ENCODE results near the gene CNTNAP2. TPM values are rescaled to one million over a fixed set of nuclear protein-coding genes. Genes with fewer than 3 reads are reported as not detected.

CNTNAP2 gene
- total RNA-seq, 1 donor from 2014 or later, result 5.4 TPM

DNA sequence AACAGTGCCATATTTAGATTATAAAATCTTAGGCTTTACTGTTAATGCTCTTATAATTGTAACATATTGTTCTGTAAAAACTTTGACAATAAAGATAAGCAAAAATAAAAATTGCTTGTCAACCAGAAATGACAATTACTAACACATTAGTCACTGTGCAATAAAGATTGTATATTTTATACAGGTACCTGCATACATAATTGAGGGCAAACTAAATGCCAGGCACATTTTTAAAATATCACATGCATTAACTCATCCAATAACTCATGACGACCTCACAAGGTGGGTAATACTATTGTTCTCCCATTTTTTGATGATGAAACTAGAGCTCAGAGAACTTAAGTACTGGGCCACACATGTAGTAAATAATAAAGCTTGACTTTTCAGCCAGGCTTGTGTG is 1453.8 kb downstream of the CNTNAP2 start:
- no peak for DNase-seq (ENCODE audit: low spot score)
- TF ChIP-seq, protein P1, sequence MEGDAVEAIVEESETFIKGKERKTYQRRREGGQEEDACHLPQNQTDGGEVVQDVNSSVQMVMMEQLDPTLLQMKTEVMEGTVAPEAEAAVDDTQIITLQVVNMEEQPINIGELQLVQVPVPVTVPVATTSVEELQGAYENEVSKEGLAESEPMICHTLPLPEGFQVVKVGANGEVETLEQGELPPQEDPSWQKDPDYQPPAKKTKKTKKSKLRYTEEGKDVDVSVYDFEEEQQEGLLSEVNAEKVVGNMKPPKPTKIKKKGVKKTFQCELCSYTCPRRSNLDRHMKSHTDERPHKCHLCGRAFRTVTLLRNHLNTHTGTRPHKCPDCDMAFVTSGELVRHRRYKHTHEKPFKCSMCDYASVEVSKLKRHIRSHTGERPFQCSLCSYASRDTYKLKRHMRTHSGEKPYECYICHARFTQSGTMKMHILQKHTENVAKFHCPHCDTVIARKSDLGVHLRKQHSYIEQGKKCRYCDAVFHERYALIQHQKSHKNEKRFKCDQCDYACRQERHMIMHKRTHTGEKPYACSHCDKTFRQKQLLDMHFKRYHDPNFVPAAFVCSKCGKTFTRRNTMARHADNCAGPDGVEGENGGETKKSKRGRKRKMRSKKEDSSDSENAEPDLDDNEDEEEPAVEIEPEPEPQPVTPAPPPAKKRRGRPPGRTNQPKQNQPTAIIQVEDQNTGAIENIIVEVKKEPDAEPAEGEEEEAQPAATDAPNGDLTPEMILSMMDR (IDR thresholded peaks at IDR 0.05; ENCODE audit: unreplicated experiment), result no peak
- peaks cover 3% of the 10 kb centered on the region for H3K27me3 Mint-ChIP-seq (ENCODE audit: unreplicated experiment)
- no peak overlapping the region for H3K4me3 Mint-ChIP-seq (ENCODE audit: unreplicated experiment)
- no peak overlapping the region for H3K27ac Mint-ChIP-seq (ENCODE audit: unreplicated experiment)
- peaks cover 11% of the 10 kb centered on the region for H3K9me3 Mint-ChIP-seq (ENCODE audit: unreplicated experiment)
- no peaks in the 10 kb centered on the region for H3K36me3 Mint-ChIP-seq (ENCODE audit: low read depth, unreplicated experiment)
- no peaks in the 10 kb centered on the region for H3K4me1 Mint-ChIP-seq (ENCODE audit: unreplicated experiment)

DNA sequence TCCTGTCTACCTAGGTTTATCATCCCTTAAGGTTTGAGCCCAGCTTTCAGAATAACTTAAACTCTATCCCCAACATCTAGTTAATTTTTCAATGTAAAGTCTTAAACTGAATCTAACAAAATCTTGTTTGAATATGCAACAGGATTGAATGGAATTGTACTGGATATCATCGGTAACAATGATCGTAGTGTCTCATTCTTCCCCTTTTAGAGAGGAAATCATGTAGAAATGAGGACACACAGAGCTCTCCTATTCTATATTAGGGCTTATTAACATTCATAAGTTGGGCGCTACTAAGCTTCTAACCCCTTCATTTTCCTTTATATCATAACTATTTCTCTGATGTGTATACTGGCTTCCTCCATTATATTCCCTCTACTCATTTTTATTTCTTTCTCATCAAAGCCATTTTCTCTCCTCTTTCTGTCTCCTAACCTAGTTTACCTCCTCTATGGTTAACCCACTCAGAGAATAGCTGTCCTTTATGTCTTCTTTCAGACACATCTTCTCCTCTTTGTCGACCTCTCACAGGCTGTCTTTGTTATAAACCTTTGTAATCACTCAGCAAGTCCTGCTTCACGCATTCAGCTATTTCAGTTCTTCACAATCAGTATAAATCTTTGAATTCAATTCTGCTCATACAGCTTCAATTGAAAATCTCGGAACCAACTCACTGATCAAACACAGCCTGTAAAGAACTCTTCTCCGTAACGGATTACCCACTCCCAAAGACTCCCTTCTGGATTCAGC is 1455.0 kb downstream of the CNTNAP2 start:
- H3K27ac Mint-ChIP-seq (ENCODE audit: unreplicated experiment), result no peak overlapping the region
- peaks cover 3% of the 10 kb centered on the region for H3K27me3 Mint-ChIP-seq (ENCODE audit: unreplicated experiment)
- H3K36me3 Mint-ChIP-seq (ENCODE audit: low read depth, unreplicated experiment), result no peaks in the 10 kb centered on the region
- DNase-seq (ENCODE audit: low spot score), result no peak
- no peak overlapping the region for H3K4me3 Mint-ChIP-seq (ENCODE audit: unreplicated experiment)
- H3K9me3 Mint-ChIP-seq (ENCODE audit: unreplicated experiment), result peaks cover 8% of the 10 kb centered on the region
- TF ChIP-seq, protein P1 (IDR thresholded peaks at IDR 0.05; ENCODE audit: unreplicated experiment), result no peak
- H3K4me1 Mint-ChIP-seq (ENCODE audit: unreplicated experiment), result no peaks in the 10 kb centered on the region

DNA sequence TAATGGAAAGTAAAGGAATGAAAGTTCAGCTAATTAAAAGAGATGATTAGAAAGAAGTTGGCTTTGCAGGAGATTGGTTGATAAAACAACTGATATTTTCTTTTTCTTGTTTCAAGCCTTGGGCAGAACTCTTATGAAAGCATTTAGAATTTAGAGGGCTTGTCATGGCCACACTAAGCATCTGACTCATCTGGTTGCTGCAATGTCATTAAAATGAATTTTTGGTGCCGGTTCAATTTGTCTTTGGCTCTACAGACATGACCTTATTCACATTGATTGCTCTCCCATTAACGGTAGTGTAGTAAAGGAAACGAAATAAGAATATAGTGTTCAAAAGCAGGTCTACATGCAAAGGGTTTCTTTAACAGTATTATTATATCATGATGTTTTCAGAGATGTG is 1461.6 kb downstream of the CNTNAP2 start:
- H3K4me3 Mint-ChIP-seq (ENCODE audit: unreplicated experiment), result no peak overlapping the region
- DNase-seq (ENCODE audit: low spot score), result no peak
- H3K27me3 Mint-ChIP-seq (ENCODE audit: unreplicated experiment), result no peaks in the 10 kb centered on the region
- H3K4me1 Mint-ChIP-seq (ENCODE audit: unreplicated experiment), result no peaks in the 10 kb centered on the region
- H3K27ac Mint-ChIP-seq (ENCODE audit: unreplicated experiment), result no peak overlapping the region
- TF ChIP-seq, protein P1 (IDR thresholded peaks at IDR 0.05; ENCODE audit: unreplicated experiment), result no peak
- H3K9me3 Mint-ChIP-seq (ENCODE audit: unreplicated experiment), result peaks cover 4% of the 10 kb centered on the region
- no peaks in the 10 kb centered on the region for H3K36me3 Mint-ChIP-seq (ENCODE audit: low read depth, unreplicated experiment)

DNA sequence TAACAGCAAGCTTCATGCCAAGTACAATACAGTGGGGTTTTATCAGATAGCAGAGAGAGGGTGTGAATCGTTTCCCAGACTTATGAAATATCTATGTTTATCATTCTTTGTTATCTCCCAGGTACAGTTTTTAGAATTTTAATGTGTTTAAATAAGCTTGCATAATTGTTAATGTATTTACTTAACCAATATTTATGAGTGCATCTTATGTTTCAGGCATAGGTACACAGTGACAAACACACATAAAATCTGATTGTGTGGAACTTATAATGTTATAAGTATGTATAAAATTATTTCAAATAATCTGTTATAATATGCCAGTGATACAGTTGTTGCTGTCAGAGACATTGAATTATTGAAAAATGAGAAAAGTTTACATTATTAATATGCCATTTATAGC is 1462.5 kb downstream of the CNTNAP2 start:
- TF ChIP-seq, protein P1 (IDR thresholded peaks at IDR 0.05; ENCODE audit: unreplicated experiment), result no peak
- Mint-ChIP-seq H3K27me3 (ENCODE audit: unreplicated experiment) (no peaks in the 10 kb centered on the region), H3K27ac (ENCODE audit: unreplicated experiment) (no peak overlapping the region), H3K9me3 (ENCODE audit: unreplicated experiment) (peaks cover 4% of the 10 kb centered on the region), H3K4me1 (ENCODE audit: unreplicated experiment) (no peaks in the 10 kb centered on the region), H3K36me3 (ENCODE audit: low read depth, unreplicated experiment) (no peaks in the 10 kb centered on the region), H3K4me3 (ENCODE audit: unreplicated experiment) (no peak overlapping the region)
- no peak for DNase-seq (ENCODE audit: low spot score)

DNA sequence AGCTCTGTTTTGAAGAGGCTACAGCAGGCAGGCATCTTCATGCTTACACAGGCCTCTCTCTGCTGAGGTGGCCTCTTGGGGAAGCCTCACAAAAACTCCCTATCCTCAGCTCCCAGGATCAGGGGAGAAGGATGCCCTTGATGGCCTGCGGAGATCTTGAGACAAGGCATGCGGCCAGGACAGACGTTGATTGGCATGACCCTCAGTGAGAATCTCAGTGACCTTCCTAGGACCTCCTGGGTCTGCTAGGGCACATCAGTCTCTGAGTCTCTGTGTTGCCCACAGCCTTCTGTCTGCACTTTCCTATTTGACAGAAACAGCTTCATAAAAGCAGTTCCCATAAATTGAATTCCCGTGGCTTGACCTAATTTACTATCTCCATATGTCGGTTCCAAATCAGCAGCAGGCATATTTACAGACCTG is 1468.2 kb downstream of the CNTNAP2 start:
- Mint-ChIP-seq H3K4me3 (ENCODE audit: unreplicated experiment) (no peak overlapping the region), H3K27me3 (ENCODE audit: unreplicated experiment) (no peaks in the 10 kb centered on the region), H3K4me1 (ENCODE audit: unreplicated experiment) (no peaks in the 10 kb centered on the region), H3K27ac (ENCODE audit: unreplicated experiment) (no peak overlapping the region), H3K9me3 (ENCODE audit: unreplicated experiment) (no peaks in the 10 kb centered on the region), H3K36me3 (ENCODE audit: low read depth, unreplicated experiment) (no peaks in the 10 kb centered on the region)
- no peak for DNase-seq (ENCODE audit: low spot score)
- TF ChIP-seq, protein P1 (IDR thresholded peaks at IDR 0.05; ENCODE audit: unreplicated experiment), result no peak
